DMS79 (cell line): Measurements from ENCODE around the gene TADA2A.
"Not testable (repeated sequence)": the region's sequence is repeated elsewhere in the genome, so short reads cannot be mapped to it uniquely, and the experiment has no call there.

Source experiments
- DNase-seq: peaks from one replicate; lab custom pipeline; 2025; lab: John Stamatoyannopoulos, UW

The TADA2A gene

DNA sequence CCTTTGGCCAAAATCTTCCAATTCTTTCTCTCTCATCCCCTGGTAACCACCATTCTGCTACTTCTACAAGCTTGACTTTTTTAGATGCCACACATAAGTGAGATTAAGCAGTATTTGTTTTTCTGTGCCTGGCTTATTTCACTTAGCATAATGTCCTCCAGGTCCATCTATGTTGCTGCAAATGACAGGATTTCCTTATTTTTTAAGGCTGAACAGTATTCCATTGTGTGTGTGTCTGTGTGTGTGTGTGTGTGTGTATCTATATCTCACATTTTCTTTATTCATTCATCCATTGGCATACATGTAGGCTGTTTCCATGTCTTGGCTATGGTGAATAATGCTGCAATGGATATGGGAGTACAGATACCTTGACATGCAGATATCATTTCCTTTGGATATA, 6.2 kb upstream of the TADA2A start:
- no peak for DNase-seq

- DNase-seq, result not testable (repeated sequence)
These were observed 1.2 kb upstream of the TADA2A start for GRCh38 chr17:37405522-37405921.

- no peak for DNase-seq
These were observed 591 bp upstream of the TADA2A start for GRCh38 chr17:37405955-37406634.

- DNase-seq, result not testable (repeated sequence)
These were observed 1.4 kb downstream of the TADA2A start for GRCh38 chr17:37408145-37408479.

DNA sequence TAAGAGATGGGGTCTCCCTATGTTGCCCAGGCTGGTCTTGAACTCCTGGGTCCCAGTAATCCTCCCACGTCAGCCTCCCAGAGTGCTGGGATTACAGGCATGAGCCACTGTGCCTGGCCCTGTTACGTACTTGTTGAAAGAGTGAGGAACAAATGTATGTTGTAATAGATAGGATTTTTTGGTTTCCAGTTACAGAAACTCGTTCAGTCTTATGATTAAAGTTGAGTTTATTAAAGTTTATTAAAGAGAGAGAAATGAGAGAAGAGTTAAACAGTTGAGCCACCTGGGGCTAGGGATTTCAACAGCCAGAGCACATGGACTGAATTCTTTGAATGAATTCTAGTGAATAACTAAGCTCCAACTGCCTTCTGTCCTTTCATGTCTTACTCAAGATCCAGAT, 3.7 kb downstream of the TADA2A start:
- no peak for DNase-seq

- DNase-seq, result no peak
These were observed 7.3 kb downstream of the TADA2A start for GRCh38 chr17:37413875-37414519.

- no peak for DNase-seq
These were observed 11.2 kb downstream of the TADA2A start for GRCh38 chr17:37417852-37418251.

GRCh38 chr17:37422971-37423625, 16.4 kb downstream of the TADA2A start:
- no peak for DNase-seq

DNA sequence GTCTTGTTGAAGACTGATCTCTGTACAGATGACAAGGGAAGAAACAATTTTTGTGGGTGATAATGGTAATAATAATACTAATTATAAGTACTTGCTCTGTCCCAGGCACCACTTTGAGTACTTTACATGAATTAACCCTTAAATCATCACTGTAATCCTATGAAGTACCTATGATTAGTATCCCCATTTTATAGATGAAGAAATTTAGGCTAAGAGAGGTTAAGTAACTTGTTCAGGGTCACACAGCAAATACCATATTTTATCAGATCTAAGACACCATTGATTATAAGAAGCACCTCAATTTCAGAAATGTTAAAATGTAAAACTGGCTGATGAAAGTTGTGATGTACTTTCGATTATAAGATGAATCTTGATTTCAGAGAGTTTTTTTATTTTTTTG, 18.6 kb downstream of the TADA2A start:
- DNase-seq, result no peak

GRCh38 chr17:37429039-37429438, 22.4 kb downstream of the TADA2A start:
- no peak for DNase-seq

- no peak for DNase-seq
These were observed 22.8 kb downstream of the TADA2A start for GRCh38 chr17:37429453-37429852.

GRCh38 chr17:37430051-37430627, 23.5 kb downstream of the TADA2A start:
- no peak for DNase-seq

DNA sequence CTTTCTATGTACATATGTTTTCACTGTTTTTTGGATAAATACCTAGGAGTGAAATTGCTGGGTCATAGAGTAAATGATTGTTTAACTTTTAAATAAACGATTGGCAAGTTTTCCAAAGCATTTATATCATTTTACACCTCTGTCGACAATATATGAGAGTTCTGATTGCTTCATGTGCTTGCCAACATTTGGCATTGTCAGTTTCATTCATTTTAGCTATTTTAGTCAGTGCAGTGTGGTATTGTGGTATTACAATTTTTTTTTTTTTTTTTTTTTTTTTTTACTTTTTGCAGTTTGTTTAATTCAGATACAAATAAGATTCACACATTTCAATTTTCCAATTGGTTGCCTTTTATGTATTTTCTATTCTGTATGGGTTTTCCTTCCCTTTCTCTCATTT, 26.0 kb downstream of the TADA2A start:
- DNase-seq, result no peak

DNA sequence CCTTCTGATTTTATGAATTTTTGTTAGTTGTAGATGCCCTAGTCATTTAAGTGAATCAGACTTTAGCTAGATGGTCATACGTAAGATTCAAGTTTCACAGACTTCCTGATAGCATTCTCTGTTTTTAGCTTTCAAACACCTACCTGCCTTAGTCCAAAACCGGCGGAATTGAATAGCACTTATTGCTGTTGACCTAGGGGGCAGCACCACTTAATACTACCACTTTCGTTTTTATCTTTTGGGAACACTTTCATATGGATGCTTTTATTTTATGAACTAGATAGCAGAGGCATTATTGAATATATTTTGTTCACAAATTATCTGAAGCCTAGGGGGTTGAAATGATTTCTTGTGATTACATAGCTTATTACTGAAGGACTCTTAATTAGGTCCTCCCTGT, 31.5 kb downstream of the TADA2A start:
- DNase-seq, result no peak

- no peak for DNase-seq
These were observed 33.7 kb downstream of the TADA2A start for GRCh38 chr17:37440424-37440823.

- not testable (repeated sequence) for DNase-seq
These were observed 34.8 kb downstream of the TADA2A start for GRCh38 chr17:37441369-37442014.

GRCh38 chr17:37446027-37446426, 39.3 kb downstream of the TADA2A start:
- DNase-seq, result no peak

DNA sequence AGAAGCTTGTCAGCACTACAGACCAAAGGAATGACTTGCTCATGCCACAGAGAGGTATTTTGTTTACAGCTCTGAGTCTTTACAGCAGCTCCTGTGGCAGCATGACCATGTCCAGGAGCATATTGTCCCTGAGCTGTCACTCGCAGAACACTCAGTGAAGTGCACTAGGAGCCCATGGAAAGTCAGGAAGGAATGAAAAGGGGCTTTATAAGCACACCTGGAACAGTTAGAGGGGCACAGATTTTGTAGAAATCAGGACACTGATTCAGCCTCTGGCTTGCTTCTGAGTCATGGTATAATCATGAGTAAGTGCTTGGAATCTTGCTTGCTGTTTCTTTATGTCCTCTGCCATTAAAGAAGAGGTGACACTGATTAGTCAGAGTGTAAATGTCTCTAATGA, 41.0 kb downstream of the TADA2A start:
- no peak for DNase-seq

DNA sequence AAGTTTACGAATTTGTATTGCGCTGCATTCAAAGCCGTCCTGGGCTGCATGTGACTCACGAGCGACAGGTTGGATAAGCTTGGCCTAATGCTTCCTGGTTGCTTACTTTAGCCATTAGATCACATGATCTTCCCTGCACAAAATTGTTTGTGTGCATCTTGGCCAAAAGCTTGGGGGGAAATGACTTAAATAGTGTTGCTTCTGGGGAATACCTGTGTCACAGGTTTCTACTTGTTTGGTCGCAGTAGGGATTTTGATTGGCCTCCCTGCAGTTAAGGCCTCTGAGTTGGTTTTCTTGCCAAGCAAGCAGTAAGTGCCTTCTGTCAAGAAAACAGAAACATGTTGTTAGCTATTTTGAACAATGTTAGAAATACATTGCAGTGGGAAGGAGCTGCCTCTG, 43.4 kb downstream of the TADA2A start:
- no peak for DNase-seq

GRCh38 chr17:37457801-37458200, 51.1 kb downstream of the TADA2A start:
- not testable (repeated sequence) for DNase-seq

DNA sequence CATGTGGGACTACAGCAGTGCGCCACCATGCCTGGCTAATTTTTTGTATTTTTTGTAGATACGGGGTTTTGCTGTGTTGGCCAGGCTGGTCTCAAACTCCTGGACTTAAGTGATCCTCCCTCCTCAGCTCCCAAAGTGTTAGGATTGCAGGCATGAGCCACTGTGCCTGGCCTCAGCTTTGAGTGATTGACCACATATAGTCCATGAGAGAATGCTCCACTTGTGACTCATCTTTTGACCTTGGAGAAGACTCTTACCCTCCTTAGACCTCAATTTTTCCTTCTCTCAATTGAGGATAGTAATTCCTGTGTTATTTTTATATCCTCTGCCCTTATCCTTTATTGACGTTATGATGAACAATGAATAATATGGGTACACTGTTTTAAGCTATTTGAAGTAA, 52.1 kb downstream of the TADA2A start:
- DNase-seq, result no peak

- DNase-seq, result no peak
These were observed 55.0 kb downstream of the TADA2A start for GRCh38 chr17:37461668-37462067.

DNA sequence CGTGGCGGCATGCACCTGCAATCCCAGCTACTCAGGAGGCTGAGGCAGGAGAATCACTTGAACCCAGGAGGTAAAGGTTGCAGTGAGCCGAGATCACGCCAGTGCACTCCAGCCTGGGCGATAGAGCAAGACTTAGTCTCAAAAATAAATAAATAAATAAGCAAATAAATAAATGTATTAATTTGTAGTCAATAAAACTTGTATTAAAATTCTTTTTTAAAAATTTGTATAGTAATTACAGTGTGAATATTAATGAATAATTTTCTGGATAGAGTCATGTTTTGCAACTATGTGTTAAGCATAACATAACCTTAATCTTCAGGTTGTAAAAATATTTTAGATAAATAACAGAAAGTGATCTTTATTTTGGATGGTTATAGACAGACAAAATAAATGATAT, 55.8 kb downstream of the TADA2A start:
- DNase-seq, result no peak
